DND-41 (cell line): Measurements from ENCODE around the gene ADSS1.

Experiments
- ATAC-seq: fragments of 200-7000 bp; cut with Tn5 transposase; 3 replicates; pipeline ENCODE4 v1.9.1; 2021; ENCODE audit warnings: low read depth; ENCODE audit not compliant: insufficient read depth
- DNase-seq: peaks from one replicate; pipeline ENCODE4 v3.0.0-alpha.2; 2020
- H2AFZ ChIP-seq: 2 replicates; pipeline ENCODE4 v1.6.0; 2012; ENCODE audit warnings: low read depth, low read length
- H3K27ac ChIP-seq: 2 replicates; pipeline ENCODE4 v1.5.1; 2012; ENCODE audit warnings: low read length, inconsistent platforms
- H3K27me3 ChIP-seq: fragments of 200-600 bp; sonication (generic); 2 replicates; pipeline ENCODE4 v1.6.0; 2012; ENCODE audit warnings: low read length, mild to moderate bottlenecking, inconsistent platforms; ENCODE audit not compliant: insufficient read depth, poor library complexity
- H3K36me3 ChIP-seq: 2 replicates; pipeline ENCODE4 v1.5.1; 2012; ENCODE audit warnings: low read length, inconsistent platforms; ENCODE audit not compliant: insufficient read depth
- H3K4me1 ChIP-seq: 2 replicates; pipeline ENCODE4 v1.5.1; 2012; ENCODE audit warnings: mild to moderate bottlenecking, low read length; ENCODE audit not compliant: insufficient read depth
- H3K4me2 ChIP-seq: 2 replicates; pipeline ENCODE4 v1.6.0; 2012; ENCODE audit warnings: mild to moderate bottlenecking, moderate library complexity, low read length, inconsistent platforms; ENCODE audit not compliant: insufficient read depth
- H3K4me3 ChIP-seq, 2 experiments: fragments of 200-600 bp in 1 of 2; shearing (Covaris generic) in 1 of 2; 2 replicates each; pipeline ENCODE4 v1.5.1; 2012 to 2016; ENCODE audit warnings: inconsistent platforms in 2 of 2, low read length in 2 of 2, mild to moderate bottlenecking in 2 of 2, low read depth in 1 of 2, moderate library complexity in 1 of 2
- H3K79me2 ChIP-seq: 2 replicates; pipeline ENCODE4 v1.6.0; 2012; ENCODE audit warnings: low read length, inconsistent platforms; ENCODE audit not compliant: insufficient read depth
- H3K9ac ChIP-seq: 2 replicates; pipeline ENCODE4 v1.6.0; 2012; ENCODE audit warnings: low read depth, mild to moderate bottlenecking, inconsistent platforms, low read length, moderate library complexity
- H3K9me3 ChIP-seq: 2 replicates; pipeline ENCODE4 v1.5.1; 2012; ENCODE audit warnings: low read length, moderate library complexity, mild to moderate bottlenecking, inconsistent platforms; ENCODE audit not compliant: insufficient read depth, severe bottlenecking
- H4K20me1 ChIP-seq: 2 replicates; pipeline ENCODE4 v1.6.0; 2012; ENCODE audit warnings: low read length; ENCODE audit not compliant: insufficient read depth
- CTCF ChIP-seq: IDR thresholded peaks from 2 replicates; pipeline ENCODE4 v1.5.1; 2012; ENCODE audit warnings: borderline replicate concordance, low read length, moderate library complexity, mild to moderate bottlenecking; ENCODE audit not compliant: poor library complexity, severe bottlenecking; ENCODE audit errors: extremely low read depth
- EZH2 ChIP-seq: IDR thresholded peaks from 3 replicates; pipeline ENCODE4 v1.6.1; 2012; ENCODE audit warnings: borderline replicate concordance, low read depth, mild to moderate bottlenecking, moderate library complexity, low read length, inconsistent platforms; ENCODE audit not compliant: severe bottlenecking

ADSS1 gene

GRCh38 chr14:104766256-104766862, 42.3 kb downstream of the ADSS1 start:
- H3K27ac ChIP-seq: no peak overlapping the region
- H3K27me3 ChIP-seq: no peaks in the 10 kb centered on the region
- H3K4me3 ChIP-seq: no peak overlapping the region
- no peak overlapping the region for H3K4me2 ChIP-seq
- peaks cover 39% of the 10 kb centered on the region for H3K36me3 ChIP-seq
- ATAC-seq: no peak
- no peaks in the 10 kb centered on the region for H3K79me2 ChIP-seq
- H3K4me1 ChIP-seq: peaks cover 8% of the 10 kb centered on the region
- no peaks in the 10 kb centered on the region for H3K9me3 ChIP-seq
- DNase-seq: no peak
- H4K20me1 ChIP-seq: peaks cover 26% of the 10 kb centered on the region
- no peak overlapping the region for H2AFZ ChIP-seq
- H3K9ac ChIP-seq: no peak overlapping the region
- TF ChIP-seq EZH2 (no peak), CTCF (no peak)

- Histone ChIP-seq H4K20me1 (peaks cover 32% of the 10 kb centered on the region), H3K27ac (no peak overlapping the region), H3K36me3 (peaks cover 42% of the 10 kb centered on the region), H3K79me2 (no peaks in the 10 kb centered on the region), H3K9me3 (no peaks in the 10 kb centered on the region), H3K4me1 (peaks cover 8% of the 10 kb centered on the region), H2AFZ (no peak overlapping the region), H3K4me3 (no peak overlapping the region), H3K4me2 (no peak overlapping the region), H3K9ac (no peak overlapping the region), H3K27me3 (no peaks in the 10 kb centered on the region)
- DNase-seq (no peak), ATAC-seq (no peak)
- TF ChIP-seq EZH2 (no peak), CTCF (no peak)
Observed at GRCh38 chr14:104766863-104767633, 43.0 kb downstream of the ADSS1 start.

GRCh38 chr14:104767634-104767918, 43.5 kb downstream of the ADSS1 start:
- DNase-seq: no peak
- Histone ChIP-seq H3K4me2 (no peak overlapping the region), H3K27ac (no peak overlapping the region), H3K9me3 (no peaks in the 10 kb centered on the region), H3K4me1 (peaks cover 8% of the 10 kb centered on the region), H4K20me1 (peaks cover 36% of the 10 kb centered on the region), H3K9ac (no peak overlapping the region), H3K79me2 (no peaks in the 10 kb centered on the region), H3K36me3 (peaks cover 46% of the 10 kb centered on the region), H3K27me3 (no peaks in the 10 kb centered on the region), H2AFZ (no peak overlapping the region), H3K4me3 (no peak overlapping the region)
- TF ChIP-seq EZH2 (no peak), CTCF (no peak)
- no peak for ATAC-seq
